ENCODE results near the gene ADAM12. TPM values are rescaled to one million over a fixed set of nuclear protein-coding genes. Genes with fewer than 3 reads are reported as not detected.

The ADAM12 gene
- total and polyA plus RNA-seq, 2 of the 13 experiments (the other 11 are each of a cell fraction or from before 2014, with no cell fraction given), result not detected

- Histone ChIP-seq H3K9ac (ENCODE audit: insufficient read depth, low read depth, low read length) (no peak overlapping the region), H3K36me3 (replicated peaks in 1 of 2; ENCODE audit: control insufficient read depth in 1 of 2, insufficient read depth in 2 of 2, low read length in 2 of 2) (no peaks in the 10 kb centered on the region), H2AFZ (ENCODE audit: low read length) (no peak overlapping the region), H3K79me2 (ENCODE audit: insufficient read depth, low read length) (no peaks in the 10 kb centered on the region), H4K20me1 (ENCODE audit: insufficient read depth, low read length) (no peaks in the 10 kb centered on the region), H3K4me1 (ENCODE audit: insufficient read depth, low read length) (no peaks in the 10 kb centered on the region), H3K27ac (ENCODE audit: extremely low read length, insufficient read depth, low read length) (no peak overlapping the region), H3K4me2 (ENCODE audit: low read depth, low read length) (no peak overlapping the region), H3K27me3 (ENCODE audit: control insufficient read depth in 1 of 2, insufficient read depth in 2 of 2, low read length in 2 of 2) (peaks cover 3 to 21% of the 10 kb centered on the region in 2 experiments), H3K4me3 (replicated peaks in 1 of 3; ENCODE audit: insufficient read depth in 1 of 3, low read depth in 2 of 3, low read length in 3 of 3) (no peak overlapping the region), H3K9me3 (ENCODE audit: low read length) (no peaks in the 10 kb centered on the region)
- FAIRE-seq (peak; percentile 56), DNase-seq (ENCODE audit: low spot score) (peak; percentile 41), ATAC-seq (peak; percentile 75)
- in situ Hi-C loops (cut with HindIII; ENCODE audit: extremely low pct_ligation_motif_present, low pct_unique_long_range_greater_than_20kb) (loop anchor here (10.0 to 25.0 kb wide), 2 partner anchors 405 to 762 kb away; partner anchors contain the start of gene ADAM12), intact Hi-C loops (cut with micrococcal nuclease; ENCODE audit: unreplicated experiment) (loop anchor here (1.0 to 5.0 kb wide), 4 partner anchors 115 to 765 kb away; no protein-coding TSS in a partner anchor)
- BruUV-seq (replicated peaks), result no TSS peak
- WGBS (ENCODE audit: low lambda C conversion rate), result 0% methylated on average over 6 of the region's 6 CpGs
- POLR2A ChIA-PET, result no interaction called here
- CTCF ChIA-PET (ENCODE audit: low intra/inter-chr PET ratio, low total read pairs), result interaction anchor here (1.1 to 2.2 kb wide), 3 partner anchors 404 to 767 kb away, joined by 3 to 16 read pairs (median 7); no protein-coding TSS in a partner anchor
- TF ChIP-seq HIVEP1 (CRISPR knock-in tag; IDR thresholded peaks at IDR 0.05), result no peak
- no peak for TF ChIP-seq ZSCAN5A (CRISPR knock-in tag; IDR thresholded peaks at IDR 0.05; ENCODE audit: borderline replicate concordance)
- TF ChIP-seq SMAD3 (CRISPR knock-in tag; IDR thresholded peaks at IDR 0.05), result no peak
- 0 out of 2 replicates have a peak, but pooled peaks have one; percentile 40 for TF ChIP-seq RAD21 (CRISPR knock-in tag; IDR thresholded peaks at IDR 0.05)
- TF ChIP-seq, protein P1, sequence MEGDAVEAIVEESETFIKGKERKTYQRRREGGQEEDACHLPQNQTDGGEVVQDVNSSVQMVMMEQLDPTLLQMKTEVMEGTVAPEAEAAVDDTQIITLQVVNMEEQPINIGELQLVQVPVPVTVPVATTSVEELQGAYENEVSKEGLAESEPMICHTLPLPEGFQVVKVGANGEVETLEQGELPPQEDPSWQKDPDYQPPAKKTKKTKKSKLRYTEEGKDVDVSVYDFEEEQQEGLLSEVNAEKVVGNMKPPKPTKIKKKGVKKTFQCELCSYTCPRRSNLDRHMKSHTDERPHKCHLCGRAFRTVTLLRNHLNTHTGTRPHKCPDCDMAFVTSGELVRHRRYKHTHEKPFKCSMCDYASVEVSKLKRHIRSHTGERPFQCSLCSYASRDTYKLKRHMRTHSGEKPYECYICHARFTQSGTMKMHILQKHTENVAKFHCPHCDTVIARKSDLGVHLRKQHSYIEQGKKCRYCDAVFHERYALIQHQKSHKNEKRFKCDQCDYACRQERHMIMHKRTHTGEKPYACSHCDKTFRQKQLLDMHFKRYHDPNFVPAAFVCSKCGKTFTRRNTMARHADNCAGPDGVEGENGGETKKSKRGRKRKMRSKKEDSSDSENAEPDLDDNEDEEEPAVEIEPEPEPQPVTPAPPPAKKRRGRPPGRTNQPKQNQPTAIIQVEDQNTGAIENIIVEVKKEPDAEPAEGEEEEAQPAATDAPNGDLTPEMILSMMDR (CRISPR knock-in tag; IDR thresholded peaks at IDR 0.05), result peak; percentile 73
- TF ChIP-seq MIER2 (CRISPR knock-in tag; IDR thresholded peaks at IDR 0.05), result no peak
- TF ChIP-seq HNF4A (CRISPR knock-in tag; IDR thresholded peaks at IDR 0.05), result no peak
- no peak for TF ChIP-seq ZNF121 (CRISPR knock-in tag; IDR thresholded peaks at IDR 0.05)
- TF ChIP-seq KAT2B (IDR thresholded peaks at IDR 0.05; ENCODE audit: borderline replicate concordance, low read depth, low read length), result no peak
- TF ChIP-seq ZNF263 (CRISPR knock-in tag; IDR thresholded peaks at IDR 0.05), result no peak
- TF ChIP-seq, protein P2, sequence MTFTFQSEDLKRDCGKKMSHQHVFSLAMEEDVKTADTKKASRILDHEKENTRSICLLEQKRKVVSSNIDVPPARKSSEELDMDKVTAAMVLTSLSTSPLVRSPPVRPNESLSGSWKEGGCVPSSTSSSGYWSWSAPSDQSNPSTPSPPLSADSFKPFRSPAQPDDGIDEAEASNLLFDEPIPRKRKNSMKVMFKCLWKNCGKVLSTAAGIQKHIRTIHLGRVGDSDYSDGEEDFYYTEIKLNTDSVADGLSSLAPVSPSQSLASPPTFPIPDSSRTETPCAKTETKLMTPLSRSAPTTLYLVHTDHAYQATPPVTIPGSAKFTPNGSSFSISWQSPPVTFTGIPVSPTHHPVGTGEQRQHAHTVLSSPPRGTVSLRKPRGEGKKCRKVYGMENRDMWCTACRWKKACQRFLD (CRISPR knock-in tag; IDR thresholded peaks at IDR 0.05; ENCODE audit: borderline replicate concordance), result no peak
- TF ChIP-seq SMC3 (IDR thresholded peaks at IDR 0.05; ENCODE audit: low read length), result peak; percentile 58
- no peak for TF ChIP-seq ZNF761 (CRISPR knock-in tag; conservative IDR thresholded peaks at IDR 0.05)
- TF ChIP-seq ZNF224 (CRISPR knock-in tag; IDR thresholded peaks at IDR 0.05), result no peak
- TF ChIP-seq STAG1 (CRISPR knock-in tag; IDR thresholded peaks at IDR 0.05), result peak; percentile 78
- TF ChIP-seq TEAD2 (CRISPR knock-in tag; IDR thresholded peaks at IDR 0.05), result no peak
- TF ChIP-seq ZFP36L1 (CRISPR knock-in tag; IDR thresholded peaks at IDR 0.05), result no peak
- no peak for TF ChIP-seq NR3C1 (CRISPR knock-in tag; IDR thresholded peaks at IDR 0.05)
- TF ChIP-seq SIN3A (IDR thresholded peaks at IDR 0.05; ENCODE audit: borderline replicate concordance, low read depth, low read length), result no peak
Observed at GRCh38 chr10:125982260-125982948, 405.9 kb downstream of the ADAM12 start.
